Left ventricle myocardium superior (tissue), 1 donor: Measurements from ENCODE around the gene LGALS3BP. TPM values are rescaled to one million over a fixed set of nuclear protein-coding genes. Genes with fewer than 3 reads are reported as not detected.

Source experiments
- ATAC-seq: fragments of 200-7000 bp; cut with Tn5 transposase; one replicate; pipeline ENCODE4 v1.9.1; 2020; ENCODE audit warnings: mild to moderate bottlenecking, moderate library complexity
- DNase-seq: peaks from one replicate; pipeline ENCODE4 v3.0.0-alpha.2; 2020
- intact Hi-C: fragments of 100-400 bp; cut with micrococcal nuclease; formaldehyde crosslinking; loops from one replicate; pipeline ENCODE4 v1.11.0; 2022
- total RNA-seq: library from RNA; stranded (reverse); fragmentation: NEBNext Ultra II Directional; extraction: Animal tissue kit (Norgen Biotek cat#: 25700); gene quantifications from one replicate; pipeline ENCODE4 v1.2.1, GENCODE V29; 2021
- donor health status: DM: no; HTN: yes; CAD: no; lungs with severe emphysema.

The LGALS3BP gene
- total RNA-seq, 1 donor from 2014 or later = 822 TPM

- ATAC-seq = peak; percentile 38
- peak; percentile 61 for DNase-seq
- intact Hi-C loops = no loop called here
These were observed 46.4 kb downstream of the LGALS3BP start for GRCh38 chr17:78933025-78933958.

GRCh38 chr17:78929908-78930775, 49.6 kb downstream of the LGALS3BP start:
- intact Hi-C loops = loop anchor here (10.0 kb wide), 1 partner anchor 45 kb away; the partner anchor contains the start of gene LGALS3BP
- DNase-seq = peak; percentile 61
- ATAC-seq = no peak

- DNase-seq = peak; percentile 84
- ATAC-seq = peak; percentile 74
- intact Hi-C loops = loop anchor here (10.0 kb wide), 1 partner anchor 49 kb away; the partner anchor contains the start of gene LGALS3BP
These were observed 53.8 kb downstream of the LGALS3BP start for GRCh38 chr17:78925662-78926555.

GRCh38 chr17:78925234-78925633, 54.5 kb downstream of the LGALS3BP start, which contains the start of gene TIMP2:
Gene TIMP2, minus strand, starts transcription at chr17:78925387. Its CDS starts 299 bp downstream, at chr17:78925088.
- DNase-seq (peak; percentile 93), ATAC-seq (peak; percentile 77)
- intact Hi-C loops = loop anchor here (10.0 kb wide), 1 partner anchor 50 kb away; the partner anchor contains the start of gene LGALS3BP

GRCh38 chr17:78924481-78925151, 55.1 kb downstream of the LGALS3BP start:
- DNase-seq = peak; percentile 61
- no peak for ATAC-seq
- intact Hi-C loops = loop anchor here (10.0 kb wide), 1 partner anchor 50 kb away; the partner anchor contains the start of gene LGALS3BP

GRCh38 chr17:78923660-78924453, 55.9 kb downstream of the LGALS3BP start:
- DNase-seq = peak; percentile 67
- intact Hi-C loops = loop anchor here (10.0 kb wide), 1 partner anchor 51 kb away; the partner anchor contains the start of gene LGALS3BP
- peak; percentile 16 for ATAC-seq

GRCh38 chr17:78922816-78923498, 56.8 kb downstream of the LGALS3BP start:
- intact Hi-C loops = loop anchor here (10.0 kb wide), 1 partner anchor 52 kb away; the partner anchor contains the start of gene LGALS3BP
- DNase-seq = no peak
- ATAC-seq = no peak

GRCh38 chr17:78921437-78921971, 58.2 kb downstream of the LGALS3BP start:
- ATAC-seq (peak; percentile 63), DNase-seq (peak; percentile 75)
- intact Hi-C loops = loop anchor here (10.0 kb wide), 1 partner anchor 53 kb away; the partner anchor contains the start of gene LGALS3BP

Other genes with a start within 250 kb of the LGALS3BP start
- gene CYTH1, start 197.7 kb downstream of the LGALS3BP start, total RNA-seq = 38.0 TPM
- gene USP36, start 139.1 kb downstream of the LGALS3BP start, total RNA-seq = 24.7 TPM
- gene CEP295NL, start 76.7 kb downstream of the LGALS3BP start, total RNA-seq = 0.79 TPM
- gene TIMP2, start 54.5 kb downstream of the LGALS3BP start, total RNA-seq = 132 TPM
- 28.2 TPM for gene CANT1, start 29.8 kb upstream of the LGALS3BP start, total RNA-seq
- 247 TPM for gene C1QTNF1, start 44.2 kb upstream of the LGALS3BP start, total RNA-seq
- 32.8 TPM for gene ENGASE, start 94.9 kb upstream of the LGALS3BP start, total RNA-seq